A204.1 (cell line): ENCODE results near the gene TNK1.

Experiments used
- FAIRE-seq: peaks from 2 replicates; lab custom pipeline; 2012; peaks lifted over from hg19 to GRCh38; lab: Jason Lieb, UNC

TNK1 gene

DNA sequence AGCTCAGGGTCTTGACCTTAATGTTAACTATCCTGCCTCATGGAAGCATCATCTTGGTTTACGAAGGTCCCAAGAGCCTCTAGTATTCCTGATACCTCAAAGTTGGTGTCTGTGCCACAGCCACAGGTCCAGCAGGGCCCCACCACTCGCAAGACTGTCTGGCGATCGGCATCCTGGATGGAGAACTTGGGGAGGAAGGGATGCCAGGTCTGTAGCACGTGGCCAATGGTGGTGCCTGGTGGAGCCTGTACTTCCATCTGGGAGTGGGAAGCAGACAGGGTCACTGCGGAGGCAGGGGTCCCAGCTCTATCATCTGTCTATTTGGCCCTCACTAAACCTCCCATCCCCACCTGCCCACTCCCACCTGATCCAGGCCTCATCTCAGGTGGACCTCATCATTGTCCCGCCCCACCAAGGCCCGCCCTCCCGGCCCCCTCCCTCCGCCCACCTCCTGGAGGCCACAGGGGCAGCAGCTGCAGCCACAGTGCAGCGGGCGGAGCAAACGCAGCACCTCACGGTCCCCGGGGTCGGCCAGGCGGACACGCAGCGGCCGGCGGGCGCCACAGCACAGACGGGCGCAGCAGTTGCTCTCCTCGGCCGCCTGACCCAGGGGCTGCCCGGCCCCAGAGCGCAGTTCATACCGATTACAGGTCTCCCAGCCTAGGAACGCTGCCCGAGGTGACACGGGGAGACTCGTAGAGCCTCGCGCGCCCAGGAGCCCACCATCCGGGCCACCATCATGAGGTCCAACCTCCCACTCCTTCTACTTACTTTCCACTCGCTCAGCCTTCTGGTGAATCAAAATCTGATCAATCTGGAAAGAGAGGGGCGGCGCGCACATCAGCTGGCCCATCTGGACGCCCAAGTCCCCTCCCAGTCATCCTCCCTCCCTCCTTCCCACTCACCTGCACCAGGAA is 12.1 kb downstream of the TNK1 start:
- FAIRE-seq: no peak

DNA sequence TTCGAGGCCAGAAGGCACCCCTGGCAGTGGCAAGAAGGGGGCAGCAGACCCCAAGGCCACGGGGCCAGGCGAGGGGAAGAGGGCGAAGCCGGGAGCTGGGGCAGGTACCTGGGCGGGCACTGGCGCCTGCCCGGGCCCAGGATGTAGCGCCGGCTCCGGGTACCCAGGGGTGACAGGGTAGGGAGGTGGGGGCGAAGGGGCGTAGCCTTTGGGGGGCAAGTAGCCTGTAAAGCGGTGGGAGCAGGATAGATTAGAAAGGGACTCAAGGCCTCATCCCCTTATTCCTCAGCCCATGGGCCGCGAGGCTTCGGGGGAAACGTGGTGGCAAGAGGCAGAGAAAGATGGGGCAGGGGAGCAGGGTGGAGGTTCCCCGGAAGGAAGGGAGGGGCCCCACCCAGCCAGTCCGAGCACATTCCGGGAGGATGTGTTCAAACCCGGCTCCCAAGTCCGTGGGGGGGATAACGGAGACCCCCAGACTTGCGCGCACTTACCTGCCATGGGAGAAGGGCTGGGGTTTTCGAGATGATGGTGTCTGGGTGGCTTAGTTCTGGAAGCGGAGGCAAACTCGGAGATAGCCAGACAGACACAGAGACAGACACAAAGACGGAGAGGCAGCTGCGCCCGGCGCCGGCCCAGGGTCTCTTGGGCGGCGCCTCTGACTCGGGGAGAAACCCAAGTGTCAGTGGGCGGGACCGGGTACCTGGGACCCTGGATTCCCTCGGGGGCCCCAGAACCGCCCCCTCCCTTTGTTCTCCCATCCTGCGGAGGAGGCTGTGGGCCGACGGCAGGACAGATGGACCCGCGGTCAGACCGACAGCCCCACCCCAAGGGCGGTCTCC is 12.9 kb downstream of the TNK1 start:
- no peak for FAIRE-seq

DNA sequence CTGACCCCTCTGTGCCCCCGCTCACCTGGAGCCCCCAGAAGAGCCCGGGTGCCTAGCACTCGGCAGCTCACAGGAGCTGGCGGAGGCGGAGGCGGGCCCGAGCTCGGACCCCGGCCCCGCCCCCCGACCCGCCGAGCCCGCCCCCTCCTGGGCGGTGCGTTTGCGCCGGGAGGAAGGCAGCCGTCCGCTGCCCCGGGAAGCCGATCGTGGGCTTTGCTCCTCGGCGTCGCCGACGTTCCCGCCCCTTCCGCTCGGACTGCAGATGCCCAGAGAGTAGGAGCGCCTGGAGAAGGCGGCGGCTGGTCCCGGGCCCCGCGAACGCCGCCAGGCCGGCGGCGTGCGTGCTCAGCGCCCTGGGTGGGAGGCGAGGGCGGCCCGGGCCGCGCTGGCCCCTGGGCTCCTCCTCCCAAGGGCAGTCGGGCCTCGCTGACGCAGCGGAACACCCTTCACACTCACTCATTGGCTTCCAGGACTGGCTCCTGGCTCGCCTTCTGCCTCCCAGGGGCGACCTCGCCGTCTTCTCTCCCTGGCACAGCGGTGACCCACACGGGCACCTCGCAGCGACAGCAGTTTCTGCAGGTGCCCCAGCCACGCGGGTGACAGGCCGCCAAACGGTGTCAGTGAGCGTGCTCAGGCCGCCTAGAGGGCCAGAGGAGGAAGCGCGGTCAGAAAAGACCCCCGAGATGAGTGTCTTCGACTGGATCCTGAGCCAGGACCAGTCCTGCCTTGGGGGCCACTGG is 13.7 kb downstream of the TNK1 start, which contains the start of gene PLSCR3:
PLSCR3 (minus strand) TSS at position 74 of the 740 bp plus-strand sequence. CDS start 415 bp downstream, outside the sequence.
- no peak for FAIRE-seq

DNA sequence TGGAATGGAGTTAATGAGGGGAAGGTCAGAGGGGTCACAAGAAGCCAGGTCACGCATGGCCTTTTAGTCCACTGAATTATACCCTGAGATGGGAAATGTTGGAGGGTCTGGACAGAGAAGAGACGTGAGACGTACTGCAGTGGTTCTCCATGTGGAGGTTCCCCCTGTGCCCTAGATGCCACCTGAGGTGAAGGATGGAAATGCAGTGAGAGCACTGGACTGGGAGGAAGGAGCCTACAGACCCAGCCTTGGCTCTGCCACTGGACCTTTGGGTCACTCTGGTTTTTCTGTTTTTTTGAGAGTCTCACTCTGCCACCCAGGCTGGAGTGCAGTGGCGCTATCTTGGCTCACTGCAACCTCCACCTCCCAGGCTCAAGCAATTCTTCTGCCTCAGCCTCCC is 15.3 kb downstream of the TNK1 start:
- FAIRE-seq: no peak

DNA sequence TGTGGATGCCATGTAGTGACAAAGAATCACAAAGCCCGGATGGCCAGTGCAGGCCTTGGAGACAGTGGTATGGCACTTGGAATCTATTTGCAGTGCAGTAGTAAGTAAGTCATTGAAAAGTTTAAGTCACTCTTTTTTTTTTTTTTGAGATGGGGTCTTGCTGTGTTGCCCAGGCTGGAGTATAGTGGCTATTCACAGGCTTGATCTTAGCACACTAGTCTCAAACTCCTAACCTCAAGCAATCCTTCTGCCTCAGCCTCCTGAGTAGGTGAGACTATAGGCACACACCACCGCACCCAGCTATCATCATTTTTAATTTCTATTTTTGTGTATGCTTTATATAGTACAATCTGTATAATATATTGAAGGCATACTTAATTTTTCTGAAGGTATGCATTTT is 17.7 kb downstream of the TNK1 start:
- no peak for FAIRE-seq

DNA sequence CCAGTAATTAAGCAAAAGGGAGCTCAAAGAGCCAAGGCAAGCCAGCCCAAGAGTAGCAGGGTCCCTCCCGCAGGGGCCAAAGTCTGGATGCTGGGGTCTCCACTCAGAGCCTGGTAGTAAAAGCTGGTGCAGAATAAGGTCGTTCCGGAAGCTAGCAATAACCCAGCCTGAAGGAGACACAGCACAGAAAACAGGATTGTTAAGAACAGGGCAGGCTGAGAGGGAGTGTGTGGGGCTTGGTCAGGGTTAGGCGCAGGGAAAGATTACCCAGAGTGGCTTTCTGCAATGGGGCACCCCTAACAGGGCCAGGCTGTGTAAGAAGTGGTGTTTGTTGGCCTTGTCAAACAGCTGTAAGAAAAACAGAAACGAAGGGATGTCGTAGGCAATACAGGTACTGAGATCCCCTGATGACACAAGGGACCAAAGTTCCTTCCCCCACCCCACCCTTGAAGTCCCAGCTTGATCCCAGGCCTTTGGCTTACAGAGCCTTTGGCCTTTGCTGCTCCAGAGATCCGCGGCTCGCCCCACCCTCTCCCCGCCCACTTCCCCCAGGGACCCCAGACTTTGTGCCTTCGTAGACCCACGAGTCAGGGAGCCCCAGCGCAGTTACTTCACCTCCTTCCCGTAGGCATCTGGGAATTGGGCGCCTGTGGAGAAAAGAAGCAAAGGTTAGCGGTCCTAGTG is 22.3 kb downstream of the TNK1 start:
- no peak for FAIRE-seq

DNA sequence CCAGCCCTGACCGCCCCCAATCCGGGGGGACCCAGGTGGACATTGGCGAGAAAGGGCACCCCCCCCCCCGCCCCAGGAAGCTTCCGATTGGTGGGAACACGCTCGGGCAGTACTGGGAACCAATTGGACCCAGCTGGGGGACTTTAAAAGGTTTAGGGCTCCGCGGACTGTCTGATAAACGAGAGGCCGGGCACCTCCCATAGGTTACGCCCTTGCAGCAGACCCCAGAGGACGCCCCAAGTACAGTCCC is 22.8 kb downstream of the TNK1 start:
- FAIRE-seq: no peak

DNA sequence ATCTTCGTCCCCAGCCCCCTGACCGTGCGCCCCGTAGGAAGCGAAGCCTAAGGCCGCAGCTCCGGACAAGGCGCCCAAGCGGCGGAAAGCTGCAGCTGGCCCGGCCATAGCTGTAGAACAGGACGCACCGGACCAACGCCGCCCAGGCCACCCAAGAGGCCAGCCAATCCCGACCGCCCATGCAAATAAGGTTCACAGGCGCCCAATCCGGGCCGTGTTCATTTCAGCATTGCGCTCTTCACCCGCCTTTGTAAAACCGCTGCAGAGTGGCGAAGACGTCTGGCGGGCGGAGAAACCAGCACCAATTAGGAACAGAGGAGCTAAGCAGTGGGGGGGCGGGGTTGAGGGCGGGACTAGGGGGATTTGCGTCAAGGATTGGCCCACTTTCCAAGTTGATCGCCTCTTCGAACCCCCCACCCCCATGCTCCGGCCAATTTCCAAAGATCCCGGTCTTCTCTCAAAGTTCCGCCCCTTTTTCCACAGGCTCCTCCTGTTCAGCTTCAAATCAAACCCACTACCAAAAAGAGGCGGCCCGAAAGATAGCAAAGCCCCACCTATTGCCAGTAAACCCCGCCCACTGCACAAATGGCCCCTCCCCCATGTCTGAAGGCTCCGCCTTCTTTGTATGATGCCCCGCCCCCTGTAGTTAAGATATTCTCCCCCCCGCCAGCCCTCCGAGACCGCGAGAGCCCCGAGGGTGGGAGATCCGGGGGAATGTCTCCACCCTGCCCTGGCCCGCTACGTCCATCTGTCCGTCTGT is 23.3 kb downstream of the TNK1 start, which contains the start of gene TMEM256:
TMEM256 (minus strand) TSS at position 121 of the 760 bp plus-strand sequence; CDS start at position 108, 13 bp downstream.
- FAIRE-seq: peak; percentile 99

DNA sequence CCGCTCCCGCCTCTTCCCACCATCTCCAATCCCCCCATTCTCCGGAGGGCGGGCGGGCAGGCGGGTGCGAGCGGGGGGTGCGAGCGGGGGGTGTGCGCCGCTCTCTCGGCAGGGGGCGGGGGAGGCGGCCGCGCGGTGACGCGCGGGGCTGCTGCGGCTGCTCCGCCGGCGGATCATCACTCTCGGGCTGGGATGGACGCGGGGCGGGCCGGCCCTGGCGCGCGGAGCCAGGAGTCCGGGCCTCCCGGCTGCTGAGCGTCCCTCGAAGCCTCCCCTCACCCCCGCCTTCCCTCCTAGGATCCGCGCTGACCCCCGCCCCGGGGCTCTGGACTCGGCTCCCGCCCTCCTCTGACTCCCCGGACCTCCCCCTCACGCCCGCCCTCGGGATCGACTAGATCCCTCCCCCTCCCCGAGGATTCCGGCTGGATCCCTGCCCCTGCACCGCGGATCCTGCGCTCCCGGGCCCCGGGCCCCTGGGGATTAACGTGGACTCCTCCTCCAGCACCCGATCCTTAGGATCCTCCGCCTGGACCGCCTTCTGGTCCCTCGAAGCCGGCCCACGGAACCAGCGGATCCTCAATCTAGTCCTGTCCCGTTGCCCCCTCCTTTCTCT is 24.0 kb downstream of the TNK1 start:
- FAIRE-seq: no peak

DNA sequence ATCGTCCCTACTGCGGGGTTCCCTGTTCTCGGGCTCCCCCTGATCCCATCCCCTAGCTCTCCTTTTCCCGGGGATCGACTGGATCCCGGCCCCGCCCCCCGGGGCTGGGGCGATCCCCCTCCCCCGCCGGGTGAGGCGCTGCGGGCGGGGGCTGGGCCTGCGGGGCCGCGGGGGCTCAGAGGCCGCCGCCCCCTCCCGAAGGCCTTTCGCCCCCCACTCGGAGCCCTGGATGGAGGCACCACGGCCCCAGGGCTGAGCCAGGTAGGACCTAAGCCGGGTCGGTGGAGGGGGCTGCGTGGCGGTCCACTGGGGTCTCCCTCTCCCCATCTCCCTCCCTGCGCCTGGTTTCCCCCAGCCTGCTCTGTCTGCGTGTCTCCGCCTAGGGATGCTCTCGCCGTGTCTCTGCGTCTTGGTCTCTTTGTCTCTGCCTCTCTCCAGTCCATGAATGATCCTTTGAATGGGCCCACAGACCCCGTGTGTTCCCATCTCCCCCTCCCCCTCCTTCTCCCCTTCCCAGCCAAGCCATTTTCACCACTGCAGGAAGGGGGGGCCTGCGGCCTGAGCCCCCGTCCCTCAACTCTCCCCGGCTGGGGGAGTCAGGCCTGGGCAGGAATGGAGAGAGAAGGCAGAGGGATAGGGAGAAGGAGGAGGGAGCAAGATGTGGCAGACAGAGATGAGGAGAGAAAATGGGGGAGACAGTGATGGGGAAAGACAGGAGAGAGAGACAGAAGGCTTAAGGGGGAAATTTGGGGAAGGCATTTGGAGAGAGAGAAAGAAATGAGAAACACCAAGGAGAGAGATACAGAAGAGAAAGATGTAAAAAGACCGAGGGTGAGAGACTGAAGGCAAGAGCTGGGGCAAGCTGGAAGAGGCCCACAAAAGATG is 24.7 kb downstream of the TNK1 start:
- no peak for FAIRE-seq

DNA sequence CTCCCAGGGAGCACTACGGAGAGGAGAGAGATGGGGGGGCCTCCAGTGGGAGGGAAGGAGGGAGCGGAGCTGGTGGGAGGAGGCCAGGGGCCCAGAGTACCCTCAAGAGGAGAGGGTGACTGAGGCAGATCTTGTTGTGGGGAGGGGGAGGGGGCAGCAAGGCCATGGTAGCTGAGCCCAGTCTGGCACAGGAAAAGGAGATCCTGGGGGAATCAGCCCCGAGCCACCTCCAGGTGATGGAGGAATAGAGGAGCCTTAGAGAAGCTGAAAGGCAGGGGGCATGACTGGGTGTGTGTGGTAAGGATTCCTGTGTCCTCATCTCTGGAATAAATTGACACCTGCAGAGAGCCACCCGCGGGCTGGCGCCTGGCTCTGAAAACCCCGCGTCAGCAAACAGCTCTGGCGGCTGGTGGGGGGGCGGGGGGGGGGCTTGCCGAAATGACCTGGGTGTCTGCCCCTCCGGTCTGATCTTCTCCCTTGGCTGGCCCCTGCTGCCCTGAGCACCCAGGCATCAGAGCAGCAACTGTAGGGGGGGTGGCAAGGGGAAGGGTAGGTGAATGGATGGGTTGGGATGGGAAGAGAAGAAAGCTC is 25.4 kb downstream of the TNK1 start:
- FAIRE-seq: no peak

DNA sequence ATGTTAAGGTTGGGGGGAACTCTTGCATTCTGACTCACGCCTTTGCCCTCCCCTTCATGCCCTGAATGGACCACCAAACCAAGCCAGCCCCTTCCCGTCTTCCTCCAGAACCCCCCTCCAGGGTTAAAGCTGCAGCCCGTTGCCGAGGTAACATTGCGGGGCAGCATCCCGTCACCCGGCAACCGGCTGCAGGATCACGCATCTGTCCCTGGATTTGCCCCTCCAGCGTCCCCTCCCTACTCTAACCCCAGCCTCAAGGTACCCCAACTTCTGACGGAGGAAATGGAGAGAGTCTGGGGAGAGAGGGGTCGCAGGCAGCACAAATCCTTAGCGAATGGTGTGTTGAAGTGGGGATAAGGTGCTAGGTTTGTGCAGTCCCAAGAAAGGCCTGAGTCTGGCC is 26.2 kb downstream of the TNK1 start:
- FAIRE-seq: no peak

DNA sequence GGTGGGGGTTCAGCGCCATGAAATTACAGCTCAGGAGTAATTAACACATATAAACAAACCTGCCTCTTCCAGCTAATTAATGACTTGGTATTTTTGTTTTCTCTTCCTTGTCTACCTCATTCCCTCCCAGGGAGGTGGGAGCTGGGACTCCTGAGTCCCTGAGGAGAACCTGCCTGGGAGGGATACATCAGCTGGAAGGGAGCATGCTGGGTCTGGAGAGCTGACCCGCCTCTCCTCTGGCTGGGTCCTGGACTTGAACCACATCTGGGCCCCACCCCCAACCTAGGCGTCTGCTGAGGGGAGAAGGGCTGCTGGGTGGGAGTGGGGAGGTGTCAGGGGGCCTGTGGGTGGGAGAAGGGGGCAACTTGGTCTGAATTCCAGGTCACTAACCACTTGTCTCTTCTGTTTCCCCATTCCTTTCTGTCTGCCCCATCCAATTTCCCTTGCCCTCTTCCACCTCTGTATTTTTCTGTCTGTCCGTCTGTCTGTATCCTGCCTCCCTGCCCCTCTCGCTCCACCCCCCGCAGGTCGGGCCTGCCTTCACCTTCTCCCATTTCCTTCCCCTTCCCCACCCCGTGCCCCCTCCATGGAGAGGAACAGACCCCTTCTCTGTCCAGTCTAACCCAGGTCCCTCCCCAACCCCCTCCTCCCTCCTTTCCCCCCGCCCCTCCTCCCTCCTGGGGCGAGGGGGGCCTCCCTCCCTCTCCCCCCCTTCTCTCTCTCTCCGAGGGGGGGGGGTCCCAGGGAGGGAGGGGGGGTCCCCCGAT is 26.8 kb downstream of the TNK1 start, which contains the start of gene NLGN2:
NLGN2 (plus strand) TSS at position 361 of the 767 bp plus-strand sequence. CDS start 411 bp downstream, outside the sequence.
- no peak for FAIRE-seq

DNA sequence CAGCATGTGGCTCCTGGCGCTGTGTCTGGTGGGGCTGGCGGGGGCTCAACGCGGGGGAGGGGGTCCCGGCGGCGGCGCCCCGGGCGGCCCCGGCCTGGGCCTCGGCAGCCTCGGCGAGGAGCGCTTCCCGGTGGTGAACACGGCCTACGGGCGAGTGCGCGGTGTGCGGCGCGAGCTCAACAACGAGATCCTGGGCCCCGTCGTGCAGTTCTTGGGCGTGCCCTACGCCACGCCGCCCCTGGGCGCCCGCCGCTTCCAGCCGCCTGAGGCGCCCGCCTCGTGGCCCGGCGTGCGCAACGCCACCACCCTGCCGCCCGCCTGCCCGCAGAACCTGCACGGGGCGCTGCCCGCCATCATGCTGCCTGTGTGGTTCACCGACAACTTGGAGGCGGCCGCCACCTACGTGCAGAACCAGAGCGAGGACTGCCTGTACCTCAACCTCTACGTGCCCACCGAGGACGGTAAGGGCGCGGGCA is 27.4 kb downstream of the TNK1 start:
- FAIRE-seq: no peak

DNA sequence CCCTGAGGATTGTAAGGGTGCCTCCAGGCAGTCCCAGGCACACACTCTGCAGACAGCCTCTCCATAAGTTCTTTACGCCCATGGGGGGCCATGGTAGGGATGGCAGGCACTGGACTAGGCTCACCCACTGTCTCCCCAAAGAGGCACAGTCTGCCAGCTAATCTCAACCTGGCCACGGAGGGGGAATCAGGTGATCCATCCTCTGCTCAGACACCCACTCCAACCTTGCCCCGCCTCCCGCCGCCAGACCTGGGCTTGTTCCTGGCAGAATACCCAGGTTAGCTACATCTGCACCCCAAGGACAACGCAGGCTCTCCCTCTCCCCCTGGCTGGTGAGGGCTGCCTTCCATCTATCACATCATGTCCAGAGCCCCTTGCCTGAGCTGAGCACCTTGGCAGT is 28.0 kb downstream of the TNK1 start:
- no peak for FAIRE-seq

DNA sequence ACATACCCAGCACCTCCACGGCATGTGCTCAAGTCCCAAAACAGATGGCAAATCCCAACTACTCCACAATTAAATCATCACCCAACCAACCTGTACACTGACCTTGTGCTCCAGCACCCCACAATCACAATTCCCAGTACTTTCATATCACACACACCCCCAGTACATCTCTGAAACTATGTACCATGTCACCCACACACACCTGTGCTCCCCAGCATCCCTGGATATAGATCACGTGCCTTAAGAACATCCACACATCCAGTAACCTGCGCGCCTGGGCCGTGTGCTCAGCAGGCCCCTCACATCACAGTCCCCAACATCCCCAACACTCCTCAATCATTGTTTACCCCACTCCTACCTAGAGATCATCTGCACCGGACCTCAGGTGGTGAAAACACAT is 28.8 kb downstream of the TNK1 start:
- no peak for FAIRE-seq

DNA sequence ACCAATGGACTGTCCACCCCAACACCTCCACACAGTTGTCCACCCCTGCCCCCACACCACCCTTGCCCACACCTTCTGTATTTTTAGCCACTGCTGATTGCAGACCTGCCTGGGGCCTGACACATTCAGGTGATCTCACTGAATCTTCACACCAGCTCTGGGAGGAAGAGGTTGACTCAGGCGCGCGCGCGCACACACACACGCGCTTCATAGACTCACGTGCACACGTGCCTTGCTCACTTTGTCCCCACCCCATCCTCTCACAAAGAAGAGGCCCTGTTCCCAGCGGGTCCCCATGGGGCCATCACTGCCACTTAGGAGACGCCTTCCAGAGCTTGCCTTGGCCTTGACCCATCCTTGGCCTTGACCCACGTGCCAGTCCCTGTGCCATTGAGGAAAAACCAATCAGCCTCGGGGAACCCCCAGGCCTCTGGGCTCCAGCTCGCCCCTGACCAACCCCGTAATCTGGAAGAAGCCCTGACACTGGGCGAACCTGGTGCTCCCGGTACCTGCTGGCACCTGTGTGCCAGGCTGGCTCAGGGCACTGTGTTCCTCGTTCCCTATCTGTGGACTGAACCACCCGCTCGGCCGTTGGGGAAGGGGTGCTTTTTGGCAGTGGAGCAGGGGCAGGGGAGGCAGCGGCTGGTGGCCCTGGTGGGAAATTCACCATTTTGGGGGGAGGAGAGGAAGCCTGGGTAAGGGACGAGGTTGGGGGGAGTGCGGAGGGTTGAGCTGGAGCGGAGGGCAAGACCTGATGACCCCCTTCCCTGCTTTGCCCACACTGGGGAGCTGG is 29.9 kb downstream of the TNK1 start:
- FAIRE-seq: no peak

DNA sequence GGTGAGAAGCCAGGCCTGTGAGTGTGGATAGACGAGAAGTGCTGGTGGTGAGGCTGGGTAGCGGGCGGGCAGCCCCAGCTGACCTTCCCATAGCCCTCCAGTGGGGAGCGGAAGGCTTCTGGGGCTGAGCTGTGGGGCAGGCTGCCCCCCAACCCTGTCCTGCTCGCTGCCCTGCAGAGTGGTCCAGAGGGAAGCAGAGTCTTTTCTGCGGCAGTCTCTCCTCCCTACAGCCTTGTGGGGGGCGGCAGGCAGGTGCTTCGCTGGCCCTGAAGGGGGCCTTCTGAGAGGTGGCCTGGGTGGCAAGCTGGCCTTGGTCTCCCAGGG is 30.5 kb downstream of the TNK1 start:
- FAIRE-seq: no peak
